ENCODE results near the gene SPIRE1.
"Not testable (repeated sequence)": the region's sequence is repeated elsewhere in the genome, so short reads cannot be mapped to it uniquely, and the experiment has no call there.

GRCh38 chr18:12410747-12411146 lies 247.2 kb downstream of the SPIRE1 start:
- TF ChIP-seq CTCF, POLR2A (IDR thresholded peaks at IDR 0.05): not testable (repeated sequence)

Measured in esophagus squamous epithelium (tissue), 4 donors.